Activated CD4-positive, CD25-positive, alpha-beta regulatory T cell treated with anti-CD3 and anti-CD28 coated beads, Interleukin-2, amount 50 U/mL, for 24 hours (primary cell): ENCODE data around the gene MTA1.

ENCODE experiments used
- ATAC-seq, 2 donors: fragments of 150-1000 bp; cut with Tn5 transposase; one replicate each; pipeline ENCODE4 v1.10.0; 2021; ENCODE audit warnings: mild to moderate bottlenecking in 1 of 2, moderate library complexity in 1 of 2

MTA1 gene

GRCh38 chr14:105425823-105426247 is 6.2 kb downstream of the MTA1 start:
- ATAC-seq: no peak

- ATAC-seq: no peak
Measured at GRCh38 chr14:105426416-105427130, 6.9 kb downstream of the MTA1 start.

DNA sequence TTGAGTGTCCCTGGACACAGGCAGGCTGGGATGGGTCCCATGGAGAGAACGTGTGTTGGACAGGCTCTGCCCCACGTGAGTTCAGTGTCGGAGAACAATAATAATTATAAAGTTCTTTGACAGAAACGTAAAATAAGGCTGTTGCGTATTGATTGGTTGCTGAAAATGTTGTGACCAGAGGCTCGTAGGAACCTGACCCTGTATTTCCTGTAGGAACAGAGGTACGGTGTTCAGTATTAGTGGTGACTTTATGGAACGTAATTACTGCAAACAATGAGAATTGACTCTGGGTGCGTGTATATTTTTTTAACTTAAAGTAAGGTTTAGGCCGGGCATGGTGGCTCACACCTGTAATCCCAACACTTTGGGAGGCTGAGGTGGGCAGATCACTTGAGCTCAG is 7.8 kb downstream of the MTA1 start:
- ATAC-seq: no peak

DNA sequence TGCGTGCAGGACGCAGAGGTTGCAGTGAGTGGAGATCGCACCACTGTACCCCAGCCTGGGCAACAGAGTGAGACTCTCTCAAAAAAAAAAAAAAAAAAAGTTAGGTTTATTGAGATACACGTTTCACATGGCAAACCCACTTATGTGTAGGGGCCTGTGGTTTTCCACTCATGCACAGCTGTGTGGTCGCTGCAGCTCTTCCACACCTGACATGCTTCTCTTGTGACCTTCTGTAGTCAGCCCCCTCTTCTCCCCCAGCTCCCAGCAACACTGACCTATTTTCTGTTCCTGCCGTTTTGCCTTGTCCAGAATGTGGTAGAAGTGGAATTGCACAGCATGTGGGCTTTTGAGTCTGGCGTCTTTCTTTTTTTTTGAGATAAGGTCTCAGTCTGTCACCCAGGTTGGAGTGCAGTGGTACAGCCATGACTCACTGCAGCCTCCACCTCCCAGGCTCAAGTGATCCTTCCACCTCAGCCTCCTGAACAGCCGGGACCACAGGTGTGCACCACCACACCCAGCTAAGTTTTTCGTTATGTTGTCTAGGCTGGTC is 8.4 kb downstream of the MTA1 start:
- ATAC-seq: no peak

GRCh38 chr14:105430042-105430441 is 10.4 kb downstream of the MTA1 start:
- ATAC-seq: no peak

DNA sequence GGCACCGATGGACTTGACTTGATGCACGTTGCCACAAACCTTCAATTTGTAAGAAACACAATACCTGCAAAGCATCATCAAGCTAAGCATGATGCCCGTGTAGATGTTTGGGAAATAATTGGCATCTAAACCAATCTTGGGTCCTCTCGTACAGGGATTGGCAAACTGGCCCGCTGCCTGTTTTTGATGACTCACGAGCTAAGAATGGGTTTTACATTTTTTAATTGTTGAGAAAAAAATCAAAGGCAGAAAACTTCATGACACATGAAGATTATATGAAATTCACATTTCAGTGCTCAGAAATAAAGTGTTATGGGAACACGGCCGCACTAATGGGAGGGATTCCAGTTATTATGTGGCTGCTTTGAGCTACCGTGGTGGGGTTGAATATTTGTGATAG is 10.9 kb downstream of the MTA1 start:
- no peak for ATAC-seq

GRCh38 chr14:105431256-105431655 is 11.6 kb downstream of the MTA1 start:
- no peak for ATAC-seq

DNA sequence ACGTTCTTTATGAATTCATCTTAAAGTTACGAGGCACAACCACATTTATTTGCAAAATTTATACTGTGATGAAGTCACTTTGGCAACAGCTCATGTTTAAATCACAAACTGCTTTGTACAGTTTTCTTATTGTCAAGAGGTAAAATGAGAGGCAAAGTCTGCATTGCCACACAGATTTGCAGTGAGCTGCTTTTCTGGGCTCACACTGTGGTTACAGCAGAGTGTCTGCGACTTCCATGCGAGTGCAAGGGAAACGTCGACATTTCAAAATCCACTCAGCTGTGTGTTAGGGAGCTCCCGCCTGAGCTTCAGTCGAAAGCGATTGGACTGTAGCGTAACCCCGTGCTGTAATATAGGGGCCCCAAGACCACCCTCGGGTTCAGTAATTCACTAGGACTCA is 13.0 kb downstream of the MTA1 start:
- ATAC-seq: no peak

DNA sequence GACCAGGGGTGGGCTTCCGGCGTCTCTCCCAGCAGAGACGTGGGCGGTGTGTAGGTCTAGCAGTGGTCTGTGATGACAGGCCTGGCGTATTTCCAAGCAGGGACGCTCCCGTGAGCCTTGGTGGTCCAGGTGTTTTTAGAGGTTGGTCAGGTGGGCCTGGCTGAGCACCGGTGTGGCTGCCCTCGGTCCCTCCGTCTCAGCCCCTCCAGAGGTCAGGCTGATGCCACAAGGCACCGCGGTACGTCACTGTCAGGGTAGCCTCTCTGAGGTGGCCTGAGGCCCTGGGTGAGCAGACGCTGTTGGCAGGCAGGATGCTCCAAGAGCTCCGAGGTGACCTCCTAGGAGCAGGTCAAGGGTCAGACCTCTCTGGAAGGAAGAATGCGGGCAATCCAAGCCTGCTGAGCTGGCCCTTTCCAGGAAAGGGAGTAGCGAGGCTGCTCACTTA is 13.6 kb downstream of the MTA1 start:
- no peak for ATAC-seq

GRCh38 chr14:105436402-105436801 is 16.8 kb downstream of the MTA1 start:
- ATAC-seq: no peak

DNA sequence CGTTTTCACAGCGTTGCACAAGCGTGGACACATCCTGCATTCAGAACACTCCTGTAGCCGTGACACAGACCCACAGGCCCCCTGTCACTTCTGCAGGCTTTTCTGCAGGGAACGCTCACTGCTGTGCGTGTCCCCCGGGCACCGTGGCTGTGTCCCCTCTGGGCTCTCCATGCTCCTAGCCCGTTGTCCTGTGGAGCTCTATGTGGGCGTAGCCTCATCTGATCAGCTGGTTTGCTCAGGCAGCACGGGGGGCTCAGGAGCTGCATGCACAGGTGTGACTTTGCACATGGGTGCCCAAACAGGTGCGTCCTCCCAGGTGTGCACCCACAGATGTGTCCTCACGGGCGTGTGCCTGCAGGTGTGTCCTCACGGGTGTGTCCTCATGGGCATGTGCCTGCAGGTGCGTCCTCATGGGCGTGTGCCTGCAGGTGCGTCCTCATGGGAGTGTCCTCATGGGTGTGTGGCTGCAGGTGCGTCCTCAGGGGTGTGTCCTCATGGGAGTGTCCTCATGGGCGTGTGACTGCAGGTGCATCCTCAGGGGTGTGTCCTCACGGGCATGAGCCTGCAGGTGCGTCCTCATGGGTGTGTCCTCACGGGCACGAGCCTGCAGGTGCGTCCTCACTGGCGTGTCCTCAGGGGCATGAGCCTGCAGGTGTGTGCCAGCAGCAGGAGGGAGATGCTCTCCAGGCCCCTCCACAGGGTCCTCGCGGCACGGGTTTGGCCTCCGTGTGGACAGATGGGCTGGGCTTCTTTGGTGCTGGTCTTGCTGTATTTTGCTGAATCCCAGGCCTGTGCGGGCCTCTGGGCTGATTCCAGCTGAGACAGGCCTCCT is 17.5 kb downstream of the MTA1 start:
- ATAC-seq: no peak

DNA sequence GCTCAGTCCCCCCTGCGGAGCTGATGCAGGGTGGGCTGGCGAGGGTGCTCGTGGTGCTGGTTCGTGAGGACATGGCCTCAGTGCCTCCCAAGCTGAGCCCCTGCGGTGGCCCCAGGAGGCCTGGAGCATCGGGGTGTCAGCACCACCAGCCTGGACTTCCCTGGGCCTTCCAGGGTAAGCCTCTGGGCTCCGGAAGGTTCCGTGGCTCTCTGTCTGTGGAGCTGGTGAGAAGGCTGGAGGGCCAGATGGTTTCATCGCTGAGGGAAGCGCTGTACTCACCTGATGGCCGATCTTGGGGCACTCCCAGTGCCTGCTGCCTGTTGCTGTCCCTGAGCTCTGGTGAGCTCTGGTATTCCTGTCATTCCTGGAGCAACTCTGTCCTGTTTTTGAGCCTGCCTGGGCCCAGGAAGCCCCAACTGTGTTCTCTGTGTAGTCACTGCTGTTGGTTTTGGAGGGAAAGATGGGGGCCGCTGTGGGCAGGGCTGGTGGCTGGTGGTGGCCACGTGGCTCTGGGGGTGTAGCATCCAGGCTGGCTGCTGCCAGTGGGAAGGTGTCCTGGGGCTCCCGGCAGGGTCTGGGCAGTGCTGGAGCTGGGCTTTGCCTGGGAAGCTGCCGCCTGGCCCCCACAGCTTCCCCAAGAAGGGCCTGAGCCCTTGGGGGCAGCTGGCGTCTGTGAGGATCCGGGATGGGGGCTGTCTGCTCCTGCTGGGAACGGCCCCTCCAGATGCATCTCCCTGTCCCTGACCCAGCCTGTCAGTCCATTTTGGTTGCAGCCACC is 18.3 kb downstream of the MTA1 start:
- ATAC-seq: no peak

DNA sequence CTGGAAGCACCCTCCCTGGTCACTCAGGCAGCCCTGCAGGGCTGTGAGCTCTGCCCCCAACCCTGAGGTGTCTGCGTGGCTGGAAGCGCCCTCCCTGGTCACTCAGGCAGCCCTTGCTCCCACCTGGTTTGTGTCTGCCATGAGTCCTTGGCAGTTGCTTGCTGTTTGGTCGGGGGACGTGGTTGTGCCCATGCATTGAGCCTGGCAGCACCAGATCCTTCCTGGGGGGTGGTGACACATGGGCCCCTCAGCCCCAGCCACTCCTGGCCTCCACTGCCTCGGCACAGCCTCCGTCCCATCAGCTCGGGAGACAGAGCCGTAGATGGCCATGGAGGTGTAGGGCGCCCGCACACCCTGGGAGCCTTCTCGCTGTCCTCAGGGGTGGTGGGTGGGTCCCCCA is 19.6 kb downstream of the MTA1 start:
- no peak for ATAC-seq

GRCh38 chr14:105439710-105440553 is 20.3 kb downstream of the MTA1 start:
- ATAC-seq: no peak

- no peak for ATAC-seq
Measured at GRCh38 chr14:105440554-105440900, 20.9 kb downstream of the MTA1 start.

DNA sequence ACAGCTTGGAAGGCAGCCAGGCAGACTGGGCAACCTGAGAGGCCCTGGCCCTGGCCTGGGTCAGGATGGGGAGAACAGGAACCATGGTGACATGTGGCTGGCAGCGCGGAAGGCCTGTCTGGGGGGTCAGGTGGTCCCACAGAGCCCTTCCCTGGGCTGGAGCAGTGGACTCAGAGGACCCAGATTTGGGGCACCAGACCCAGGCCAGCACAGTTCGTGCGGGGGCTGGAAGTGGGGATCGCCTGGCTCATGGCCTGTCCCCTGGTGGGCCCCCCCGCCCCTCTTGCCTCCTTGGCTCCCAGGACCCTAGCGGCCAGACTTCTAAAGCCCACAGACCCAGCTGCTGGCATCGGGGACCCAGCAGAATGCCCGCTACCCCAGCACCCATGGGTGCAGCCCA is 21.4 kb downstream of the MTA1 start:
- no peak for ATAC-seq

GRCh38 chr14:105442125-105442524 is 22.5 kb downstream of the MTA1 start:
- ATAC-seq: no peak

GRCh38 chr14:105442834-105443233 is 23.2 kb downstream of the MTA1 start:
- no peak for ATAC-seq

- ATAC-seq: no peak
Measured at GRCh38 chr14:105444859-105445258, 25.2 kb downstream of the MTA1 start.

GRCh38 chr14:105445290-105445689 is 25.7 kb downstream of the MTA1 start:
- ATAC-seq: no peak

- no peak for ATAC-seq
Measured at GRCh38 chr14:105445901-105446845, 26.5 kb downstream of the MTA1 start.
